H9 (cell line): Measurements from ENCODE around the gene RHOJ. TPM values are rescaled to one million over a fixed set of nuclear protein-coding genes. Genes with fewer than 3 reads are reported as not detected.

Source experiments
- DNase-seq: peaks from one replicate; pipeline ENCODE4 v3.0.0-alpha.2; 2017
- H2AFZ ChIP-seq: one replicate; pipeline ENCODE4 v1.6.1; 2013; ENCODE audit warnings: mild to moderate bottlenecking, low read length, control low read depth, moderate library complexity
- H2AK5ac ChIP-seq: 2 replicates; pipeline ENCODE4 v1.6.1; 2013; ENCODE audit warnings: low read length, control low read depth, mixed read lengths; ENCODE audit not compliant: insufficient read length
- H2BK120ac ChIP-seq: one replicate; pipeline ENCODE4 v1.6.1; 2013; ENCODE audit warnings: low read depth, mild to moderate bottlenecking, low read length, control low read depth, inconsistent platforms; ENCODE audit not compliant: poor library complexity, severe bottlenecking
- H2BK12ac ChIP-seq: 2 replicates; pipeline ENCODE4 v1.6.1; 2013; ENCODE audit warnings: low read length, control low read depth, mixed read lengths, low read depth; ENCODE audit not compliant: insufficient read length
- H2BK15ac ChIP-seq: 2 replicates; pipeline ENCODE4 v1.6.1; 2013; ENCODE audit warnings: low read depth, low read length, control low read depth
- H2BK20ac ChIP-seq: one replicate; pipeline ENCODE4 v1.6.1; 2013; ENCODE audit warnings: low read depth, mild to moderate bottlenecking, low read length, control low read depth, inconsistent platforms; ENCODE audit not compliant: poor library complexity, severe bottlenecking
- H2BK5ac ChIP-seq: 2 replicates; pipeline ENCODE4 v1.6.1; 2013; ENCODE audit warnings: low read length, control low read depth, mixed read lengths; ENCODE audit not compliant: insufficient read length
- H3K14ac ChIP-seq: 2 replicates; pipeline ENCODE4 v1.6.1; 2013; ENCODE audit warnings: low read length, control low read depth; ENCODE audit not compliant: insufficient read depth
- H3K18ac ChIP-seq: 2 replicates; pipeline ENCODE4 v1.6.1; 2013; ENCODE audit warnings: low read depth, mild to moderate bottlenecking, mixed read lengths, low read length, control low read depth; ENCODE audit not compliant: insufficient read length
- H3K23ac ChIP-seq: 2 replicates; pipeline ENCODE4 v1.6.1; 2013; ENCODE audit warnings: low read length, control low read depth, mixed read lengths, low read depth; ENCODE audit not compliant: insufficient read length
- H3K23me2 ChIP-seq: 2 replicates; pipeline ENCODE4 v1.6.1; 2013; ENCODE audit warnings: low read depth, mild to moderate bottlenecking, mixed read lengths, low read length, control low read depth; ENCODE audit not compliant: insufficient read length, poor library complexity, severe bottlenecking
- H3K27ac ChIP-seq: 2 replicates; pipeline ENCODE4 v1.5.1; 2013; ENCODE audit warnings: low read length, control low read depth, mixed read lengths, low read depth; ENCODE audit not compliant: insufficient read length
- H3K27me3 ChIP-seq: 2 replicates; pipeline ENCODE4 v1.6.1; 2013; ENCODE audit warnings: low read length, control low read depth, inconsistent platforms; ENCODE audit not compliant: insufficient read depth
- H3K4ac ChIP-seq: 2 replicates; pipeline ENCODE4 v1.6.1; 2013; ENCODE audit warnings: low read depth, mild to moderate bottlenecking, control low read depth, inconsistent platforms, low read length, moderate library complexity
- H3K4me1 ChIP-seq: 2 replicates; pipeline ENCODE4 v1.6.1; 2013; ENCODE audit warnings: low read length, control low read depth, inconsistent platforms; ENCODE audit not compliant: insufficient read depth
- H3K4me2 ChIP-seq: 2 replicates; pipeline ENCODE4 v1.6.1; 2013; ENCODE audit warnings: low read length, control low read depth, mixed read lengths; ENCODE audit not compliant: insufficient read length, insufficient read depth
- H3K56ac ChIP-seq: 2 replicates; pipeline ENCODE4 v1.6.1; 2013; ENCODE audit warnings: low read depth, mild to moderate bottlenecking, mixed read lengths, low read length, control low read depth; ENCODE audit not compliant: insufficient read length
- H3K79me1 ChIP-seq: 2 replicates; pipeline ENCODE4 v1.6.1; 2013; ENCODE audit warnings: low read depth, mild to moderate bottlenecking, moderate library complexity, low read length, control low read depth, inconsistent platforms; ENCODE audit not compliant: insufficient read depth, poor library complexity, severe bottlenecking
- H3K79me2 ChIP-seq: 2 replicates; pipeline ENCODE4 v1.6.1; 2013; ENCODE audit warnings: low read length, control low read depth, inconsistent platforms; ENCODE audit not compliant: insufficient read depth
- H3K9ac ChIP-seq: 2 replicates; pipeline ENCODE4 v1.6.1; 2013; ENCODE audit warnings: low read length, control low read depth, mixed read lengths; ENCODE audit not compliant: insufficient read length; ENCODE audit errors: extremely low read depth
- H3K9me3 ChIP-seq: one replicate; pipeline ENCODE4 v1.6.1; 2013; ENCODE audit warnings: low read depth, low read length, inconsistent platforms; ENCODE audit not compliant: control insufficient read depth
- H3T11ph ChIP-seq: one replicate; pipeline ENCODE4 v1.6.1; 2013; ENCODE audit warnings: mild to moderate bottlenecking, low read length, control low read depth, inconsistent platforms
- H4K20me1 ChIP-seq: one replicate; pipeline ENCODE4 v1.6.1; 2013; ENCODE audit not compliant: control insufficient read depth, insufficient read length, insufficient read depth
- H4K5ac ChIP-seq: 2 replicates; pipeline ENCODE4 v1.6.1; 2013; ENCODE audit warnings: low read depth, mild to moderate bottlenecking, mixed read lengths, low read length, control low read depth; ENCODE audit not compliant: insufficient read length
- H4K8ac ChIP-seq: replicated peaks from 2 replicates; pipeline ENCODE4 v1.6.1; 2013; ENCODE audit warnings: low read length, control low read depth, mixed read lengths, low read depth; ENCODE audit not compliant: insufficient read length
- H4K91ac ChIP-seq: 2 replicates; pipeline ENCODE4 v1.6.1; 2013; ENCODE audit warnings: low read depth, mild to moderate bottlenecking, moderate library complexity, mixed read lengths, low read length, control low read depth; ENCODE audit not compliant: insufficient read length
- H3K27ac Mint-ChIP-seq, 3 experiments: 2 replicates in 2 of 3; 3 replicates in 1 of 3; pipeline ENCODE4 v1.8.0; 2020 to 2021; ENCODE audit warnings: mixed read lengths in 3 of 3, mild to moderate bottlenecking in 1 of 3, moderate library complexity in 1 of 3
- H3K27me3 Mint-ChIP-seq: 2 replicates; pipeline ENCODE4 v1.8.0; 2021; ENCODE audit warnings: low read depth, mild to moderate bottlenecking, moderate library complexity, mixed read lengths
- H3K36me3 Mint-ChIP-seq, 3 experiments: 2 replicates in 2 of 3; 3 replicates in 1 of 3; pipeline ENCODE4 v1.8.0; 2020 to 2021; ENCODE audit warnings: low read depth in 3 of 3, mixed read lengths in 3 of 3; ENCODE audit not compliant: insufficient read depth in 1 of 3
- H3K4me1 Mint-ChIP-seq, 2 experiments: 2 replicates each; pipeline ENCODE4 v1.8.0; 2020; ENCODE audit warnings: mixed read lengths in 2 of 2
- H3K4me3 Mint-ChIP-seq, 2 experiments: 2 replicates in 1 of 2; 3 replicates in 1 of 2; pipeline ENCODE4 v1.8.0; 2020 to 2021; ENCODE audit warnings: mild to moderate bottlenecking in 2 of 2, mixed read lengths in 2 of 2, moderate library complexity in 1 of 2
- H3K9me3 Mint-ChIP-seq, 2 experiments: 2 replicates in 1 of 2; 3 replicates in 1 of 2; pipeline ENCODE4 v1.8.0; 2020; ENCODE audit warnings: mild to moderate bottlenecking in 2 of 2, mixed read lengths in 2 of 2, moderate library complexity in 1 of 2
- WGBS: extraction: QIAGEN DNeasy Blood & Tissue Kit; methylation state at CpG from one replicate; pipeline ENCODE4 v1.1.7; 2013; ENCODE audit warnings: missing lambda C conversion rate, low lambda C conversion rate, mixed read lengths; ENCODE audit not compliant: insufficient read length; ENCODE audit errors: extremely low coverage; 5-methylcytosine and 5-hydroxymethylcytosine counted together
- total RNA-seq: library from RNA; stranded (reverse); gene quantifications from 2 replicates; pipeline ENCODE4 v1.2.1, GENCODE V29; 2021
- TF ChIP-seq, protein P1 (sequence below): fragments of 200-600 bp; sonication (generic); conservative IDR thresholded peaks from 3 replicates; pipeline ENCODE4 v1.8.0; 2021; ENCODE audit warnings: antibody characterized with exemption, mild to moderate bottlenecking

The RHOJ gene
- total RNA-seq, 1 experiment from 2014 or later: not detected

DNA sequence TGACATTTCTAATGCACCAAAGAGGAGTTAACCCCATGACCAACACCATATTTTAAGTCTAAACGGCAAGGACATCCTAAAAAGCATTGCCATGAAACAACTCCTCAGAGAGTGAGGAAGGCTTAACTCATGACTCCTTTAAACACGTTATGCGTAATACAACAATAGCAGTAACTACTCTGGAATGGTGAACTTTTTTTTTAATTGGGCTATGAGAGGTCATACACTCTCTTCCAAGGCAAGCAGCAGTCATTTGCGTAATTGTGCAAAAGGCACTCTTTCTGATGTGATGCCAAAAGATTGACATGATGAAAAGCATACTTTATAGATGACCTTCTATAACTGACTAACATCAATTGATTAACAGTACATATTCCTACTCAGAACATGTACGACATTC, 39.4 kb downstream of the RHOJ start:
- Histone ChIP-seq H3K79me2 (no peaks in the 10 kb centered on the region), H3K27ac (no peak overlapping the region), H3K79me1 (no peaks in the 10 kb centered on the region), H3K9me3 (no peaks in the 10 kb centered on the region), H2BK120ac (no peak overlapping the region), H2BK5ac (no peak overlapping the region), H3K9ac (no peak overlapping the region), H3K27me3 (no peaks in the 10 kb centered on the region), H3K56ac (no peak overlapping the region), H4K20me1 (no peaks in the 10 kb centered on the region), H3K14ac (no peak overlapping the region), H4K91ac (no peak overlapping the region), H4K8ac (no peak overlapping the region), H2BK12ac (no peak overlapping the region), H2BK15ac (no peak overlapping the region), H4K5ac (no peak overlapping the region), H2AFZ (no peak overlapping the region), H3K18ac (no peak overlapping the region), H3K23me2 (no peaks in the 10 kb centered on the region), H2BK20ac (no peak overlapping the region), H3T11ph (no peak overlapping the region), H3K4me1 (no peaks in the 10 kb centered on the region), H3K23ac (no peak overlapping the region), H3K4ac (no peak overlapping the region), H3K4me2 (no peak overlapping the region), H2AK5ac (no peak overlapping the region)
- H3K27me3 Mint-ChIP-seq: no peaks in the 10 kb centered on the region
- no peak overlapping the region for H3K27ac Mint-ChIP-seq
- H3K4me3 Mint-ChIP-seq: no peak overlapping the region
- no peak for DNase-seq
- TF ChIP-seq, protein P1, sequence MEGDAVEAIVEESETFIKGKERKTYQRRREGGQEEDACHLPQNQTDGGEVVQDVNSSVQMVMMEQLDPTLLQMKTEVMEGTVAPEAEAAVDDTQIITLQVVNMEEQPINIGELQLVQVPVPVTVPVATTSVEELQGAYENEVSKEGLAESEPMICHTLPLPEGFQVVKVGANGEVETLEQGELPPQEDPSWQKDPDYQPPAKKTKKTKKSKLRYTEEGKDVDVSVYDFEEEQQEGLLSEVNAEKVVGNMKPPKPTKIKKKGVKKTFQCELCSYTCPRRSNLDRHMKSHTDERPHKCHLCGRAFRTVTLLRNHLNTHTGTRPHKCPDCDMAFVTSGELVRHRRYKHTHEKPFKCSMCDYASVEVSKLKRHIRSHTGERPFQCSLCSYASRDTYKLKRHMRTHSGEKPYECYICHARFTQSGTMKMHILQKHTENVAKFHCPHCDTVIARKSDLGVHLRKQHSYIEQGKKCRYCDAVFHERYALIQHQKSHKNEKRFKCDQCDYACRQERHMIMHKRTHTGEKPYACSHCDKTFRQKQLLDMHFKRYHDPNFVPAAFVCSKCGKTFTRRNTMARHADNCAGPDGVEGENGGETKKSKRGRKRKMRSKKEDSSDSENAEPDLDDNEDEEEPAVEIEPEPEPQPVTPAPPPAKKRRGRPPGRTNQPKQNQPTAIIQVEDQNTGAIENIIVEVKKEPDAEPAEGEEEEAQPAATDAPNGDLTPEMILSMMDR: no peak
- H3K4me1 Mint-ChIP-seq: no peaks in the 10 kb centered on the region
- H3K36me3 Mint-ChIP-seq: no peaks in the 10 kb centered on the region; a peak in 1 of 7 replicates
- H3K9me3 Mint-ChIP-seq: no peaks in the 10 kb centered on the region; a peak in 1 of 5 replicates
- WGBS: no CpG with 5 or more reads among the region's 5 CpGs
